GM23338 (cell line): ENCODE results near the gene ALDOA. TPM values are rescaled to one million over a fixed set of nuclear protein-coding genes. Genes with fewer than 3 reads are reported as not detected.

ENCODE experiments used
- ATAC-seq: fragments of 200-7000 bp; cut with Tn5 transposase; 3 replicates; pipeline ENCODE4 v1.9.1; 2020
- DNase-seq: peaks from one replicate; pipeline ENCODE4 v3.0.0-alpha.2; 2015; ENCODE audit warnings: low spot score
- H2AFZ ChIP-seq: fragments of 200-600 bp; sonication (generic); 2 replicates; pipeline ENCODE4 v1.8.0; 2016; ENCODE audit warnings: antibody characterized with exemption, mild to moderate bottlenecking, moderate library complexity
- H3F3A ChIP-seq: fragments of 200-600 bp; sonication (generic); replicated peaks from 2 replicates; pipeline ENCODE4 v1.8.0; 2017; ENCODE audit warnings: antibody characterized with exemption, mixed run types, low read depth
- H3K27ac ChIP-seq: fragments of 200-600 bp; sonication (generic); 2 replicates; pipeline ENCODE4 v1.6.1; 2016; ENCODE audit warnings: low read depth
- H3K27me3 ChIP-seq: fragments of 200-600 bp; sonication (generic); 2 replicates; pipeline ENCODE4 v1.8.0; 2016; ENCODE audit warnings: mild to moderate bottlenecking, mixed run types, moderate library complexity; ENCODE audit not compliant: insufficient read depth
- H3K36me3 ChIP-seq: fragments of 200-600 bp; sonication (generic); 2 replicates; pipeline ENCODE4 v1.8.0; 2016; ENCODE audit warnings: mild to moderate bottlenecking; ENCODE audit not compliant: insufficient read depth
- H3K4me1 ChIP-seq: fragments of 200-600 bp; sonication (generic); 2 replicates; pipeline ENCODE4 v1.8.0; 2016; ENCODE audit warnings: mild to moderate bottlenecking, moderate library complexity; ENCODE audit not compliant: insufficient read depth
- H3K4me2 ChIP-seq: fragments of 200-600 bp; sonication (generic); 2 replicates; pipeline ENCODE4 v1.7.1; 2017; ENCODE audit warnings: mixed run types
- H3K4me3 ChIP-seq: fragments of 200-600 bp; sonication (generic); 2 replicates; pipeline ENCODE4 v1.6.1; 2016; ENCODE audit warnings: mixed run types
- H3K79me2 ChIP-seq: fragments of 200-600 bp; sonication (generic); replicated peaks from 2 replicates; pipeline ENCODE4 v1.8.0; 2017; ENCODE audit warnings: mild to moderate bottlenecking; ENCODE audit not compliant: insufficient read depth
- H3K9me2 ChIP-seq: fragments of 200-600 bp; sonication (generic); 2 replicates; pipeline ENCODE4 v1.8.0; 2017; ENCODE audit not compliant: insufficient read depth
- H4K20me1 ChIP-seq: fragments of 200-600 bp; sonication (generic); replicated peaks from 2 replicates; pipeline ENCODE4 v1.8.0; 2017; ENCODE audit warnings: mild to moderate bottlenecking; ENCODE audit not compliant: insufficient read depth
- H3K27ac Mint-ChIP-seq: 2 replicates; pipeline ENCODE4 v1.8.0; 2020; ENCODE audit warnings: inconsistent platforms, mild to moderate bottlenecking, moderate library complexity, mixed read lengths
- H3K27me3 Mint-ChIP-seq: 3 replicates; pipeline ENCODE4 v1.8.0; 2022; ENCODE audit warnings: low read depth, mild to moderate bottlenecking, moderate library complexity, mixed read lengths, inconsistent platforms; ENCODE audit not compliant: insufficient read depth, poor library complexity
- H3K36me3 Mint-ChIP-seq: 3 replicates; pipeline ENCODE4 v1.8.0; 2021; ENCODE audit warnings: low read depth, mild to moderate bottlenecking, inconsistent platforms, moderate library complexity, mixed read lengths
- H3K4me1 Mint-ChIP-seq: 3 replicates; pipeline ENCODE4 v1.8.0; 2020; ENCODE audit warnings: mild to moderate bottlenecking, inconsistent platforms, mixed read lengths
- H3K4me3 Mint-ChIP-seq: 3 replicates; pipeline ENCODE4 v1.8.0; 2021; ENCODE audit warnings: moderate library complexity, mild to moderate bottlenecking, inconsistent platforms, mixed read lengths
- H3K9me3 Mint-ChIP-seq: 3 replicates; pipeline ENCODE4 v1.8.0; 2020; ENCODE audit warnings: moderate library complexity, mild to moderate bottlenecking, inconsistent platforms, mixed read lengths
- CREB1 ChIP-seq: fragments of 250-450 bp; sonication (Bioruptor Pico); IDR thresholded peaks from 2 replicates; pipeline ENCODE4 v1.5.0; 2020; ENCODE audit warnings: low read depth, mild to moderate bottlenecking, moderate library complexity
- EZH2 ChIP-seq: fragments of 200-600 bp; sonication (generic); IDR thresholded peaks from one replicate; pipeline ENCODE4 v1.8.0; 2017; ENCODE audit warnings: antibody characterized with exemption, mild to moderate bottlenecking, low read depth; ENCODE audit not compliant: unreplicated experiment
- JUNB ChIP-seq: IDR thresholded peaks from one replicate; pipeline ENCODE4 v1.6.1; 2016; ENCODE audit warnings: antibody characterized with exemption; ENCODE audit not compliant: unreplicated experiment
- NANOG ChIP-seq: IDR thresholded peaks from 2 replicates; pipeline ENCODE4 v1.6.1; 2016; ENCODE audit warnings: antibody characterized with exemption, borderline replicate concordance
- POLR2AphosphoS5 ChIP-seq: IDR thresholded peaks from 2 replicates; pipeline ENCODE4 v1.6.1; 2016; ENCODE audit warnings: antibody characterized with exemption, low read depth
- STAT1 ChIP-seq: IDR thresholded peaks from one replicate; pipeline ENCODE4 v1.6.1; 2016; ENCODE audit warnings: antibody characterized with exemption; ENCODE audit not compliant: unreplicated experiment
- ZNF114 ChIP-seq: fragments of 250-450 bp; sonication (Bioruptor Pico); IDR thresholded peaks from 2 replicates; pipeline ENCODE4 v1.5.0; 2020; ENCODE audit warnings: mild to moderate bottlenecking, moderate library complexity
- ZNF331 ChIP-seq: fragments of 250-450 bp; sonication (Bioruptor Pico); IDR thresholded peaks from 2 replicates; pipeline ENCODE4 v1.5.0; 2020; ENCODE audit warnings: low read depth, mild to moderate bottlenecking, moderate library complexity
- polyA plus RNA-seq: library from polyadenylated mRNA; unstranded; fragments of >200 nt; fragmentation: Nextera tagmentation; extraction: Ambion mirVana; gene quantifications from 2 replicates; pipeline ENCODE4 v1.2.1, GENCODE V29; 2016
- total RNA-seq: library from RNA; depleted of rRNA; stranded (reverse); fragments of >200 nt; shearing (Covaris generic); gene quantifications from 2 replicates; pipeline ENCODE4 v1.2.3, GENCODE V29; 2014
- TF ChIP-seq, protein P1 (sequence below): IDR thresholded peaks from one replicate; pipeline ENCODE4 v1.6.1; 2018; ENCODE audit warnings: antibody characterized with exemption; ENCODE audit not compliant: unreplicated experiment
- TF ChIP-seq, protein P2 (sequence below): IDR thresholded peaks from 2 replicates; pipeline ENCODE4 v1.6.1; 2016; ENCODE audit warnings: antibody characterized with exemption
- TF ChIP-seq, protein P3 (sequence below), 2 experiments: fragments of 200-600 bp in 1 of 2; sonication (generic) in 1 of 2; conservative IDR thresholded peaks; 2 replicates each; pipeline versions ENCODE4 v1.5.1 to v1.6.1; 2016 to 2017; ENCODE audit warnings: antibody characterized with exemption in 2 of 2, low read depth in 2 of 2, mild to moderate bottlenecking in 2 of 2, moderate library complexity in 1 of 2
- TF ChIP-seq, protein P4 (sequence below): fragments of 250-450 bp; sonication (Bioruptor Pico); IDR thresholded peaks from 2 replicates; pipeline ENCODE4 v1.5.0; 2020; ENCODE audit warnings: mild to moderate bottlenecking, moderate library complexity

The ALDOA gene
- total and polyA plus RNA-seq, 2 experiments from 2014 or later = 1,054 to 1,306 TPM

DNA sequence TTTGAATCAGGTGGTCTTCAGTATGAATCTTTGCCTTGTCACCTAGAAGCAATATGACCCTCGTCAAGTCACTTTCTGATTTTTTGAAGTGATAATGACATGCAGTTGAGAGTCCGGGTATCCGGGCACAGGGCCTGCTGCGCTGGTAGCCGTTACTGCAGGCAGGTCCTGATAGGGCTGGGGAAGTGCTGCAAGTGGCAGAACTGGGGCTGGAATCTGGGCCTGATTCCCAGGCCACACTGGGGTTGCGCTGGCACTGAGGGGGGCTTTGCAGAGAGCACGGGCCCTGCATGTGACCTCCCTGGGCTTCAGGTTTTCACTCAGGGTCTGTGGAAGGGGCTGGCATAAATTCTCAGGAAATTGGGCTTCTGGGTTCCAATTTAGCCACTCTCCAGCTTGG lies 13.2 kb downstream of the ALDOA start (continued):
- TF ChIP-seq, protein P1, sequence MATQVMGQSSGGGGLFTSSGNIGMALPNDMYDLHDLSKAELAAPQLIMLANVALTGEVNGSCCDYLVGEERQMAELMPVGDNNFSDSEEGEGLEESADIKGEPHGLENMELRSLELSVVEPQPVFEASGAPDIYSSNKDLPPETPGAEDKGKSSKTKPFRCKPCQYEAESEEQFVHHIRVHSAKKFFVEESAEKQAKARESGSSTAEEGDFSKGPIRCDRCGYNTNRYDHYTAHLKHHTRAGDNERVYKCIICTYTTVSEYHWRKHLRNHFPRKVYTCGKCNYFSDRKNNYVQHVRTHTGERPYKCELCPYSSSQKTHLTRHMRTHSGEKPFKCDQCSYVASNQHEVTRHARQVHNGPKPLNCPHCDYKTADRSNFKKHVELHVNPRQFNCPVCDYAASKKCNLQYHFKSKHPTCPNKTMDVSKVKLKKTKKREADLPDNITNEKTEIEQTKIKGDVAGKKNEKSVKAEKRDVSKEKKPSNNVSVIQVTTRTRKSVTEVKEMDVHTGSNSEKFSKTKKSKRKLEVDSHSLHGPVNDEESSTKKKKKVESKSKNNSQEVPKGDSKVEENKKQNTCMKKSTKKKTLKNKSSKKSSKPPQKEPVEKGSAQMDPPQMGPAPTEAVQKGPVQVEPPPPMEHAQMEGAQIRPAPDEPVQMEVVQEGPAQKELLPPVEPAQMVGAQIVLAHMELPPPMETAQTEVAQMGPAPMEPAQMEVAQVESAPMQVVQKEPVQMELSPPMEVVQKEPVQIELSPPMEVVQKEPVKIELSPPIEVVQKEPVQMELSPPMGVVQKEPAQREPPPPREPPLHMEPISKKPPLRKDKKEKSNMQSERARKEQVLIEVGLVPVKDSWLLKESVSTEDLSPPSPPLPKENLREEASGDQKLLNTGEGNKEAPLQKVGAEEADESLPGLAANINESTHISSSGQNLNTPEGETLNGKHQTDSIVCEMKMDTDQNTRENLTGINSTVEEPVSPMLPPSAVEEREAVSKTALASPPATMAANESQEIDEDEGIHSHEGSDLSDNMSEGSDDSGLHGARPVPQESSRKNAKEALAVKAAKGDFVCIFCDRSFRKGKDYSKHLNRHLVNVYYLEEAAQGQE = no peak
- no peak for TF ChIP-seq NANOG
- TF ChIP-seq JUNB = no peak
- TF ChIP-seq STAT1 = no peak
- no peak for TF ChIP-seq ZNF114 (CRISPR knock-in tag)
- TF ChIP-seq, protein P2, sequence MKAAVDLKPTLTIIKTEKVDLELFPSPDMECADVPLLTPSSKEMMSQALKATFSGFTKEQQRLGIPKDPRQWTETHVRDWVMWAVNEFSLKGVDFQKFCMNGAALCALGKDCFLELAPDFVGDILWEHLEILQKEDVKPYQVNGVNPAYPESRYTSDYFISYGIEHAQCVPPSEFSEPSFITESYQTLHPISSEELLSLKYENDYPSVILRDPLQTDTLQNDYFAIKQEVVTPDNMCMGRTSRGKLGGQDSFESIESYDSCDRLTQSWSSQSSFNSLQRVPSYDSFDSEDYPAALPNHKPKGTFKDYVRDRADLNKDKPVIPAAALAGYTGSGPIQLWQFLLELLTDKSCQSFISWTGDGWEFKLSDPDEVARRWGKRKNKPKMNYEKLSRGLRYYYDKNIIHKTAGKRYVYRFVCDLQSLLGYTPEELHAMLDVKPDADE = no peak
- TF ChIP-seq, protein P3, sequence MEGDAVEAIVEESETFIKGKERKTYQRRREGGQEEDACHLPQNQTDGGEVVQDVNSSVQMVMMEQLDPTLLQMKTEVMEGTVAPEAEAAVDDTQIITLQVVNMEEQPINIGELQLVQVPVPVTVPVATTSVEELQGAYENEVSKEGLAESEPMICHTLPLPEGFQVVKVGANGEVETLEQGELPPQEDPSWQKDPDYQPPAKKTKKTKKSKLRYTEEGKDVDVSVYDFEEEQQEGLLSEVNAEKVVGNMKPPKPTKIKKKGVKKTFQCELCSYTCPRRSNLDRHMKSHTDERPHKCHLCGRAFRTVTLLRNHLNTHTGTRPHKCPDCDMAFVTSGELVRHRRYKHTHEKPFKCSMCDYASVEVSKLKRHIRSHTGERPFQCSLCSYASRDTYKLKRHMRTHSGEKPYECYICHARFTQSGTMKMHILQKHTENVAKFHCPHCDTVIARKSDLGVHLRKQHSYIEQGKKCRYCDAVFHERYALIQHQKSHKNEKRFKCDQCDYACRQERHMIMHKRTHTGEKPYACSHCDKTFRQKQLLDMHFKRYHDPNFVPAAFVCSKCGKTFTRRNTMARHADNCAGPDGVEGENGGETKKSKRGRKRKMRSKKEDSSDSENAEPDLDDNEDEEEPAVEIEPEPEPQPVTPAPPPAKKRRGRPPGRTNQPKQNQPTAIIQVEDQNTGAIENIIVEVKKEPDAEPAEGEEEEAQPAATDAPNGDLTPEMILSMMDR (conservative IDR thresholded peaks at IDR 0.05; ENCODE audit: low read depth in 2 of 2) = no peak
- TF ChIP-seq ZNF331 (CRISPR knock-in tag) = no peak
- TF ChIP-seq EZH2 = no peak
- TF ChIP-seq POLR2AphosphoS5 = no peak
- TF ChIP-seq CREB1 (CRISPR knock-in tag) = no peak

DNA sequence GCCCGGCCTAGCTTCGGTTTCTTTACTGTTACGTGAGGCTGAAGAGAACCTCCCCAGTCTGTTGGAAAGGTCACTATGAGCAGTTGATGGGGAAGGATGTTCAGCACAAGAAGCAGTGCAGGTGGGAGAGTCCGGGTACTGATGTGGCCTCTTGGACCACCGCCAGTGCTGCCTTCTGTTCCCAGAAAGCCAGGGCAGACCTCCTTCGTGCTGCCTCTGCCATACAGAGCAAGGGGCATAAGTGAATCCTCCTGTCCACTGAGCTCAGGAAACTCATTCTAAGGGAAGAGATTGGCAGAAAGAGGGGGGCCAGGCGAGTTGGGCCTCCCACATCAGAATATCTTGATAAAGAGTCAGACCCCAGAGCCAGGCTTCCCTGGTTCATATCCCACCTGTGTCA lies 13.9 kb downstream of the ALDOA start:
- Histone ChIP-seq H3F3A (peaks cover 10% of the 10 kb centered on the region), H3K27ac (no peak overlapping the region), H3K9me2 (no peaks in the 10 kb centered on the region), H3K4me2 (no peak overlapping the region), H3K36me3 (peaks cover 9% of the 10 kb centered on the region), H3K79me2 (peaks cover 34% of the 10 kb centered on the region), H4K20me1 (peaks cover 25% of the 10 kb centered on the region), H2AFZ (no peak overlapping the region), H3K4me3 (no peak overlapping the region), H3K27me3 (no peaks in the 10 kb centered on the region), H3K4me1 (peaks cover 16% of the 10 kb centered on the region)
- Mint-ChIP-seq H3K36me3 (peaks cover 74% of the 10 kb centered on the region), H3K27me3 (peaks cover 24% of the 10 kb centered on the region), H3K27ac (no peak overlapping the region), H3K4me1 (peaks cover 10% of the 10 kb centered on the region), H3K9me3 (no peaks in the 10 kb centered on the region), H3K4me3 (no peak overlapping the region)
- no peak for ATAC-seq
- DNase-seq = no peak
- TF ChIP-seq ZNF114 (CRISPR knock-in tag) (no peak), STAT1 (no peak), NANOG (no peak), JUNB (no peak), EZH2 (no peak)
- TF ChIP-seq, protein P4, sequence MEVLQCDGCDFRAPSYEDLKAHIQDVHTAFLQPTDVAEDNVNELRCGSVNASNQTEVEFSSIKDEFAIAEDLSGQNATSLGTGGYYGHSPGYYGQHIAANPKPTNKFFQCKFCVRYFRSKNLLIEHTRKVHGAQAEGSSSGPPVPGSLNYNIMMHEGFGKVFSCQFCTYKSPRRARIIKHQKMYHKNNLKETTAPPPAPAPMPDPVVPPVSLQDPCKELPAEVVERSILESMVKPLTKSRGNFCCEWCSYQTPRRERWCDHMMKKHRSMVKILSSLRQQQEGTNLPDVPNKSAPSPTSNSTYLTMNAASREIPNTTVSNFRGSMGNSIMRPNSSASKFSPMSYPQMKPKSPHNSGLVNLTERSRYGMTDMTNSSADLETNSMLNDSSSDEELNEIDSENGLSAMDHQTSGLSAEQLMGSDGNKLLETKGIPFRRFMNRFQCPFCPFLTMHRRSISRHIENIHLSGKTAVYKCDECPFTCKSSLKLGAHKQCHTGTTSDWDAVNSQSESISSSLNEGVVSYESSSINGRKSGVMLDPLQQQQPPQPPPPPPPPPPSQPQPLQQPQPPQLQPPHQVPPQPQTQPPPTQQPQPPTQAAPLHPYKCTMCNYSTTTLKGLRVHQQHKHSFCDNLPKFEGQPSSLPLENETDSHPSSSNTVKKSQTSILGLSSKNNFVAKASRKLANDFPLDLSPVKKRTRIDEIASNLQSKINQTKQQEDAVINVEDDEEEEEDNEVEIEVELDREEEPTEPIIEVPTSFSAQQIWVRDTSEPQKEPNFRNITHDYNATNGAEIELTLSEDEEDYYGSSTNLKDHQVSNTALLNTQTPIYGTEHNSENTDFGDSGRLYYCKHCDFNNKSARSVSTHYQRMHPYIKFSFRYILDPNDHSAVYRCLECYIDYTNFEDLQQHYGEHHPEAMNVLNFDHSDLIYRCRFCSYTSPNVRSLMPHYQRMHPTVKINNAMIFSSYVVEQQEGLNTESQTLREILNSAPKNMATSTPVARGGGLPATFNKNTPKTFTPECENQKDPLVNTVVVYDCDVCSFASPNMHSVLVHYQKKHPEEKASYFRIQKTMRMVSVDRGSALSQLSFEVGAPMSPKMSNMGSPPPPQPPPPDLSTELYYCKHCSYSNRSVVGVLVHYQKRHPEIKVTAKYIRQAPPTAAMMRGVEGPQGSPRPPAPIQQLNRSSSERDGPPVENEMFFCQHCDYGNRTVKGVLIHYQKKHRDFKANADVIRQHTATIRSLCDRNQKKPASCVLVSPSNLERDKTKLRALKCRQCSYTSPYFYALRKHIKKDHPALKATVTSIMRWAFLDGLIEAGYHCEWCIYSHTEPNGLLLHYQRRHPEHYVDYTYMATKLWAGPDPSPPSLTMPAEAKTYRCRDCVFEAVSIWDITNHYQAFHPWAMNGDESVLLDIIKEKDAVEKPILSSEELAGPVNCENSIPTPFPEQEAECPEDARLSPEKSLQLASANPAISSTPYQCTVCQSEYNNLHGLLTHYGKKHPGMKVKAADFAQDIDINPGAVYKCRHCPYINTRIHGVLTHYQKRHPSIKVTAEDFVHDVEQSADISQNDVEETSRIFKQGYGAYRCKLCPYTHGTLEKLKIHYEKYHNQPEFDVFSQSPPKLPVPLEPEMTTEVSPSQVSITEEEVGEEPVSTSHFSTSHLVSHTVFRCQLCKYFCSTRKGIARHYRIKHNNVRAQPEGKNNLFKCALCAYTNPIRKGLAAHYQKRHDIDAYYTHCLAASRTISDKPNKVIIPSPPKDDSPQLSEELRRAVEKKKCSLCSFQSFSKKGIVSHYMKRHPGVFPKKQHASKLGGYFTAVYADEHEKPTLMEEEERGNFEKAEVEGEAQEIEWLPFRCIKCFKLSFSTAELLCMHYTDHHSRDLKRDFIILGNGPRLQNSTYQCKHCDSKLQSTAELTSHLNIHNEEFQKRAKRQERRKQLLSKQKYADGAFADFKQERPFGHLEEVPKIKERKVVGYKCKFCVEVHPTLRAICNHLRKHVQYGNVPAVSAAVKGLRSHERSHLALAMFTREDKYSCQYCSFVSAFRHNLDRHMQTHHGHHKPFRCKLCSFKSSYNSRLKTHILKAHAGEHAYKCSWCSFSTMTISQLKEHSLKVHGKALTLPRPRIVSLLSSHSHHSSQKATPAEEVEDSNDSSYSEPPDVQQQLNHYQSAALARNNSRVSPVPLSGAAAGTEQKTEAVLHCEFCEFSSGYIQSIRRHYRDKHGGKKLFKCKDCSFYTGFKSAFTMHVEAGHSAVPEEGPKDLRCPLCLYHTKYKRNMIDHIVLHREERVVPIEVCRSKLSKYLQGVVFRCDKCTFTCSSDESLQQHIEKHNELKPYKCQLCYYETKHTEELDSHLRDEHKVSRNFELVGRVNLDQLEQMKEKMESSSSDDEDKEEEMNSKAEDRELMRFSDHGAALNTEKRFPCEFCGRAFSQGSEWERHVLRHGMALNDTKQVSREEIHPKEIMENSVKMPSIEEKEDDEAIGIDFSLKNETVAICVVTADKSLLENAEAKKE = no peak
